ENCODE measurements around the gene PSMC2. TPM values are rescaled to one million over a fixed set of nuclear protein-coding genes. Genes with fewer than 3 reads are reported as not detected.

PSMC2 gene
- total RNA-seq, 1 experiment from 2014 or later, result 128 TPM

DNA sequence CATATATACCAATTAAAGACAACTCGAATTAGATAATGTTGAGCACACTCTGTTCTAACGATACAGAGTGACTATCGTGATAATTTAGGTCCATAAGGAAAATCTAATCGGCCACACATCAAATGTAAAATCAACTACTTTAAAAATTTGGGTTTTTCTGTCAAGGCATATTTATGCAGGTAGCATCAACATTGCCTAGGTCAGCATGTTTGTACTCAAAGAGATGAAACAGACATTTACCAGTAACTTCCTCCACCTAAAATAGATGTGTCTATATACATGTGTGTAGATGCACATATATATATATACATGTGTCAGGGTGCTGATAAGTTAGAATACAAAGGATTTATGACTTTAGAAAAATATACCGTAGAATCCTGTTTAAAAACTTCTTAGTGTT is 22.0 kb downstream of the PSMC2 start:
- Mint-ChIP-seq H3K4me1 (no peaks in the 10 kb centered on the region), H3K27ac (no peak overlapping the region), H3K9me3 (no peaks in the 10 kb centered on the region), H3K4me3 (no peak overlapping the region), H3K27me3 (ENCODE audit: low read depth) (no peaks in the 10 kb centered on the region), H3K36me3 (ENCODE audit: insufficient read depth in 1 of 3, low read depth in 3 of 3) (peaks cover 11 to 45% (median 42%) of the 10 kb centered on the region in 3 experiments; a peak in 6 of 7 replicates)
- H3K27me3 ChIP-seq (ENCODE audit: insufficient read depth, low read length), result no peaks in the 10 kb centered on the region
- no peaks in the 10 kb centered on the region for H3K4me1 ChIP-seq (ENCODE audit: insufficient read depth, low read length)
- TF ChIP-seq, protein P1, sequence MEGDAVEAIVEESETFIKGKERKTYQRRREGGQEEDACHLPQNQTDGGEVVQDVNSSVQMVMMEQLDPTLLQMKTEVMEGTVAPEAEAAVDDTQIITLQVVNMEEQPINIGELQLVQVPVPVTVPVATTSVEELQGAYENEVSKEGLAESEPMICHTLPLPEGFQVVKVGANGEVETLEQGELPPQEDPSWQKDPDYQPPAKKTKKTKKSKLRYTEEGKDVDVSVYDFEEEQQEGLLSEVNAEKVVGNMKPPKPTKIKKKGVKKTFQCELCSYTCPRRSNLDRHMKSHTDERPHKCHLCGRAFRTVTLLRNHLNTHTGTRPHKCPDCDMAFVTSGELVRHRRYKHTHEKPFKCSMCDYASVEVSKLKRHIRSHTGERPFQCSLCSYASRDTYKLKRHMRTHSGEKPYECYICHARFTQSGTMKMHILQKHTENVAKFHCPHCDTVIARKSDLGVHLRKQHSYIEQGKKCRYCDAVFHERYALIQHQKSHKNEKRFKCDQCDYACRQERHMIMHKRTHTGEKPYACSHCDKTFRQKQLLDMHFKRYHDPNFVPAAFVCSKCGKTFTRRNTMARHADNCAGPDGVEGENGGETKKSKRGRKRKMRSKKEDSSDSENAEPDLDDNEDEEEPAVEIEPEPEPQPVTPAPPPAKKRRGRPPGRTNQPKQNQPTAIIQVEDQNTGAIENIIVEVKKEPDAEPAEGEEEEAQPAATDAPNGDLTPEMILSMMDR (conservative IDR thresholded peaks at IDR 0.05), result no peak
- no peak overlapping the region for H3T11ph ChIP-seq (ENCODE audit: low read length)
- no peak overlapping the region for H3K4me2 ChIP-seq (ENCODE audit: insufficient read depth, insufficient read length, low read length)
- no peak overlapping the region for H2BK15ac ChIP-seq (ENCODE audit: low read depth, low read length)
- H4K8ac ChIP-seq (replicated peaks; ENCODE audit: insufficient read length, low read depth, low read length), result no peak overlapping the region
- H3K27ac ChIP-seq (ENCODE audit: insufficient read length, low read depth, low read length), result no peak overlapping the region
- WGBS (ENCODE audit: extremely low coverage, insufficient read length, low lambda C conversion rate), result no CpG with 5 or more reads among the region's 5 CpGs
- H2BK12ac ChIP-seq (ENCODE audit: insufficient read length, low read depth, low read length), result no peak overlapping the region
- no peak overlapping the region for H3K9ac ChIP-seq (ENCODE audit: extremely low read depth, insufficient read length, low read length)
- H3K79me1 ChIP-seq (ENCODE audit: insufficient read depth, low read depth, low read length, poor library complexity, severe bottlenecking), result no peaks in the 10 kb centered on the region
- no peak overlapping the region for H3K56ac ChIP-seq (ENCODE audit: insufficient read length, low read depth, low read length)
- H3K79me2 ChIP-seq (ENCODE audit: insufficient read depth, low read length), result no peaks in the 10 kb centered on the region
- DNase-seq, result no peak
- H3K23ac ChIP-seq (ENCODE audit: insufficient read length, low read depth, low read length), result no peak overlapping the region
- no peaks in the 10 kb centered on the region for H3K23me2 ChIP-seq (ENCODE audit: insufficient read length, low read depth, low read length, poor library complexity, severe bottlenecking)
- H3K18ac ChIP-seq (ENCODE audit: insufficient read length, low read depth, low read length), result no peak overlapping the region
- H4K5ac ChIP-seq (ENCODE audit: insufficient read length, low read depth, low read length), result no peak overlapping the region
- H2BK120ac ChIP-seq (ENCODE audit: low read depth, low read length, poor library complexity, severe bottlenecking), result no peak overlapping the region
- H2AK5ac ChIP-seq (ENCODE audit: insufficient read length, low read length), result no peak overlapping the region
- no peak overlapping the region for H4K91ac ChIP-seq (ENCODE audit: insufficient read length, low read depth, low read length)
- H2AFZ ChIP-seq (ENCODE audit: low read length), result no peak overlapping the region
- H2BK5ac ChIP-seq (ENCODE audit: insufficient read length, low read length), result no peak overlapping the region
- no peak overlapping the region for H3K4ac ChIP-seq (ENCODE audit: low read depth, low read length)
- H3K14ac ChIP-seq (ENCODE audit: insufficient read depth, low read length), result no peak overlapping the region
- H3K9me3 ChIP-seq (ENCODE audit: control insufficient read depth, low read depth, low read length), result no peaks in the 10 kb centered on the region
- H2BK20ac ChIP-seq (ENCODE audit: low read depth, low read length, poor library complexity, severe bottlenecking), result no peak overlapping the region
- H4K20me1 ChIP-seq (ENCODE audit: control insufficient read depth, insufficient read depth, insufficient read length), result no peaks in the 10 kb centered on the region
